ENCODE measurements around the gene ANKRD40.

ANKRD40 gene

DNA sequence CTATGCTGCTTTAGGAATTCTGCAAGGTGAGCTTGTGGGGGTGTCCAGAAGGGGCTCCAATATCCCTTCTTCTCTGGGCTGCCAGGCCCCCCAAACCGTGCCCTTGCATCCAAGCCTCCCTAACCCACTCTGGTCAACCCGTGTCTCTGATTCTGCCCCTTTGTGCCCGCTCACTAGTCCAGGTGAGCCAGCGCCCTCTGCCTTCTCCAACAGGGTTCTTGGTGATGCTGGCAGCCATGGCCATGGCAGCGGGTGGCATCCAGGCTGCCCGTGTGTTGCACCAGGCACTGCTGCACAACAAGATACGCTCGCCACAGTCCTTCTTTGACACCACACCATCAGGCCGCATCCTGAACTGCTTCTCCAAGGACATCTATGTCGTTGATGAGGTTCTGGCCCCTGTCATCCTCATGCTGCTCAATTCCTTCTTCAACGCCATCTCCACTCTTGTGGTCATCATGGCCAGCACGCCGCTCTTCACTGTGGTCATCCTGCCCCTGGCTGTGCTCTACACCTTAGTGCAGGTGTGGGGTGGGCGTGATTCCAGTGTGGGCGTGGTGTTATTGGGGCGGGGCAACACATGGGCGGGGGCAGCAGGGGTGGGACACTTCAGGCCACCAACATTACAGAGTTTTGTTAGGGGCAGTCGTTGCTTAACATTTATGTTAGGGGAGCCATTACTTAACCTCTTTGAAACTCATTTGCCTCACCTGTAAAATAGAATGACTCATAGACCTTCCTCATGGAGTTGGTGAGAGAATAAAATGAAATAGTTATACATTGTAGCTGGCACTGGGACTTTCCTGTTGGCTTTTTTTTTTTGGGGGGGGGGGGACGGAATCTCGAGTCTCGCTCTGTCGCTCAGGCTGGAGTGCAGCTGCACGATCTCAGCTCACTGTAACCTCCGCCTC, 31.4 kb downstream of the ANKRD40 start:
- ChIA-PET POLR2A (no interaction called here), CTCF (no interaction called here)
- no peak for DNase-seq (ENCODE audit: extremely low spot score)
- TF ChIP-seq BHLHE40 (IDR thresholded peaks at IDR 0.05; ENCODE audit: borderline replicate concordance): no peak
- no peak for TF ChIP-seq HDGF (IDR thresholded peaks at IDR 0.05; ENCODE audit: borderline replicate concordance)
- TF ChIP-seq SP1 (IDR thresholded peaks at IDR 0.05): no peak
- TF ChIP-seq NFRKB (IDR thresholded peaks at IDR 0.05): no peak
- no peak for TF ChIP-seq FOXM1 (IDR thresholded peaks at IDR 0.05; ENCODE audit: borderline replicate concordance)
- TF ChIP-seq, protein P1, sequence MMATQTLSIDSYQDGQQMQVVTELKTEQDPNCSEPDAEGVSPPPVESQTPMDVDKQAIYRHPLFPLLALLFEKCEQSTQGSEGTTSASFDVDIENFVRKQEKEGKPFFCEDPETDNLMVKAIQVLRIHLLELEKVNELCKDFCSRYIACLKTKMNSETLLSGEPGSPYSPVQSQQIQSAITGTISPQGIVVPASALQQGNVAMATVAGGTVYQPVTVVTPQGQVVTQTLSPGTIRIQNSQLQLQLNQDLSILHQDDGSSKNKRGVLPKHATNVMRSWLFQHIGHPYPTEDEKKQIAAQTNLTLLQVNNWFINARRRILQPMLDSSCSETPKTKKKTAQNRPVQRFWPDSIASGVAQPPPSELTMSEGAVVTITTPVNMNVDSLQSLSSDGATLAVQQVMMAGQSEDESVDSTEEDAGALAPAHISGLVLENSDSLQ (IDR thresholded peaks at IDR 0.05): no peak
- TF ChIP-seq L3MBTL2 (conservative IDR thresholded peaks at IDR 0.05): no peak
- TF ChIP-seq CTBP1 (IDR thresholded peaks at IDR 0.05; ENCODE audit: borderline replicate concordance): no peak

DNA sequence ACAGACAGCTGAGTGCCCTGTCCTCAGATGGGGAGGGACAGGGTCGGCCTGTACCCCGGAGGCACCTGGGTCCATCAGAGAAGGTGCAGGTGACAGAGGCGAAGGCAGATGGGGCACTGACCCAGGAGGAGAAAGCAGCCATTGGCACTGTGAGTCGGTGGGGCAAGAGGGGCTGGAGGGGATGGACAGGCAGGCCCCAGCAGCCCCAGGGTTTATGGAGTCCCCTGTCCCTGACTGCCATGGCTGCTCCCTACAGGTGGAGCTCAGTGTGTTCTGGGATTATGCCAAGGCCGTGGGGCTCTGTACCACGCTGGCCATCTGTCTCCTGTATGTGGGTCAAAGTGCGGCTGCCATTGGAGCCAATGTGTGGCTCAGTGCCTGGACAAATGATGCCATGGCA, 32.1 kb downstream of the ANKRD40 start:
- no peak for TF ChIP-seq L3MBTL2 (conservative IDR thresholded peaks at IDR 0.05)
- TF ChIP-seq ELF4 (IDR thresholded peaks at IDR 0.05): no peak
- TF ChIP-seq, protein P1 (IDR thresholded peaks at IDR 0.05): no peak
- no peak for TF ChIP-seq FOXA1 (IDR thresholded peaks at IDR 0.05)
- TF ChIP-seq SP1 (IDR thresholded peaks at IDR 0.05): no peak
- TF ChIP-seq CTBP1 (IDR thresholded peaks at IDR 0.05; ENCODE audit: borderline replicate concordance): no peak
- no peak for TF ChIP-seq FOXK2 (IDR thresholded peaks at IDR 0.05)
- TF ChIP-seq ARNT (IDR thresholded peaks at IDR 0.05): no peak
- TF ChIP-seq TARDBP (IDR thresholded peaks at IDR 0.05): no peak
- no peak for TF ChIP-seq ZNF384 (IDR thresholded peaks at IDR 0.05)
- no peak for TF ChIP-seq NFRKB (IDR thresholded peaks at IDR 0.05)
- ChIA-PET CTCF (no interaction called here), POLR2A (no interaction called here)
- DNase-seq (ENCODE audit: extremely low spot score): no peak

GRCh38 chr17:50675190-50675589, 32.5 kb downstream of the ANKRD40 start:
- ChIA-PET CTCF (no interaction called here), POLR2A (no interaction called here)
- no peak for TF ChIP-seq ARNT (IDR thresholded peaks at IDR 0.05)
- TF ChIP-seq, protein P1 (IDR thresholded peaks at IDR 0.05): no peak
- no peak for TF ChIP-seq ZNF384 (IDR thresholded peaks at IDR 0.05)
- DNase-seq (ENCODE audit: extremely low spot score): no peak

DNA sequence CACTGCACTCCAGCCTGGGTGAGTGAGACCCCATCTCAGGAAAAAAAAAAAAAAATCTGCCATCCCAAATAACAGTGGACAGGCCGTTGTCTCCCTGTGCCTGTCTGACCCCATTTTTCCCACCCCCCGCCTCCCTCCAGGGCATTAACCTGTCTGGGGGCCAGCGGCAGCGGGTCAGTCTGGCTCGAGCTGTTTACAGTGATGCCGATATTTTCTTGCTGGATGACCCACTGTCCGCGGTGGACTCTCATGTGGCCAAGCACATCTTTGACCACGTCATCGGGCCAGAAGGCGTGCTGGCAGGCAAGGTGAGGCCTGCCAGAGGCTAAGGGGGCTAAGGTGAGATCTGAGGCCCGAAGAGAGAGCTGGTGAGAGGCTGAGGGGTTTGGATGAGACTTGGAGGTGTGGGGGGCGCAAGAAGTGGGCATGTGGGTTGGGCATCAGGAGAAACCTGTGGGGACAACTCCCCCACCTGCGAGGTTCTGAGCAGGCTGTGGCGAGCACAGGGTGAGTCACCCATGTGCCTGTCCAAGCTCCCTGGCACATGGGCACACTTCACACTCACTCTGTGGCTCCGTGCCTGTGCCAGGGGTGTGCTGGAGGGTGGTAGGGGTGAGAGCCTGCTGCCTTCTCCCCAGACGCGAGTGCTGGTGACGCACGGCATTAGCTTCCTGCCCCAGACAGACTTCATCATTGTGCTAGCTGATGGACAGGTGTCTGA, 34.7 kb downstream of the ANKRD40 start:
- POLR2A ChIA-PET: no interaction called here
- CTCF ChIA-PET: interaction anchor here (0.6 kb wide), 1 partner anchor 483 kb away, joined by 3 read pairs; no protein-coding TSS in a partner anchor

GRCh38 chr17:50672071-50672470, 35.6 kb downstream of the ANKRD40 start:
- POLR2A ChIA-PET: no interaction called here
- CTCF ChIA-PET: no interaction called here
- no peak for DNase-seq (ENCODE audit: extremely low spot score)
- TF ChIP-seq FOXM1 (IDR thresholded peaks at IDR 0.05; ENCODE audit: borderline replicate concordance) (no peak), TARDBP (IDR thresholded peaks at IDR 0.05) (no peak), NFRKB (IDR thresholded peaks at IDR 0.05) (no peak), LEF1 (IDR thresholded peaks at IDR 0.05; ENCODE audit: borderline replicate concordance) (no peak), SP1 (IDR thresholded peaks at IDR 0.05) (no peak), SUZ12 (IDR thresholded peaks at IDR 0.05) (no peak), ZNF384 (IDR thresholded peaks at IDR 0.05) (no peak), CTBP1 (IDR thresholded peaks at IDR 0.05; ENCODE audit: borderline replicate concordance) (no peak), ARNT (IDR thresholded peaks at IDR 0.05) (no peak), L3MBTL2 (conservative IDR thresholded peaks at IDR 0.05) (no peak)
- TF ChIP-seq, protein P1 (IDR thresholded peaks at IDR 0.05): no peak

More for the DNA sequence above, 34.7 kb downstream of the ANKRD40 start:
- TF ChIP-seq SP1 (IDR thresholded peaks at IDR 0.05) (no peak), FOXA1 (IDR thresholded peaks at IDR 0.05) (no peak), FOXK2 (IDR thresholded peaks at IDR 0.05) (no peak), ELF4 (IDR thresholded peaks at IDR 0.05) (no peak)
- no peak for DNase-seq (ENCODE audit: extremely low spot score)
